Thymus (tissue), 14 donors: ENCODE data around the gene PDS5A. TPM values are rescaled to one million over a fixed set of nuclear protein-coding genes. Genes with fewer than 3 reads are reported as not detected.
"Not testable (repeated sequence)": the region's sequence is repeated elsewhere in the genome, so short reads cannot be mapped to it uniquely, and the experiment has no call there.

Source experiments
- DNase-seq, 9 donors: peaks; one replicate each; pipeline ENCODE4 v3.0.0-alpha.2; 2013; ENCODE audit warnings: low spot score in 9 of 9, low read depth in 6 of 9, missing footprints in 1 of 9
- H3K27ac ChIP-seq, 2 donors: one replicate each; pipeline ENCODE4 v1.5.1; 2013; ENCODE audit warnings: control low read depth in 1 of 2, low read depth in 1 of 2, low read length in 1 of 2, mild to moderate bottlenecking in 1 of 2, moderate library complexity in 1 of 2
- H3K27me3 ChIP-seq, 2 donors: one replicate each; pipeline ENCODE4 v1.5.1; 2013; ENCODE audit warnings: low read length in 1 of 2; ENCODE audit not compliant: control insufficient read depth in 2 of 2, insufficient read depth in 1 of 2
- H3K36me3 ChIP-seq, 2 donors: one replicate each; pipeline ENCODE4 v1.5.1; 2013; ENCODE audit warnings: low read length in 1 of 2, mild to moderate bottlenecking in 1 of 2, moderate library complexity in 1 of 2; ENCODE audit not compliant: control insufficient read depth in 2 of 2, insufficient read depth in 2 of 2
- H3K4me1 ChIP-seq, 2 donors: one replicate each; pipeline ENCODE4 v1.5.1; 2013; ENCODE audit warnings: low read length in 2 of 2; ENCODE audit not compliant: control insufficient read depth in 2 of 2, insufficient read depth in 2 of 2
- H3K4me3 ChIP-seq, 2 donors: one replicate each; pipeline ENCODE4 v1.5.1; 2013; ENCODE audit warnings: low read length in 2 of 2, control low read depth in 1 of 2, mild to moderate bottlenecking in 1 of 2
- H3K9me3 ChIP-seq, 2 donors: one replicate each; pipeline ENCODE4 v1.5.1; 2013; ENCODE audit warnings: low read length in 1 of 2, mild to moderate bottlenecking in 1 of 2; ENCODE audit not compliant: control insufficient read depth in 2 of 2, insufficient read depth in 1 of 2
- WGBS: extraction: QIAGEN DNeasy Blood & Tissue Kit; methylation state at CpG from one replicate; pipeline ENCODE4 v1.1.7; 2013; 5-methylcytosine and 5-hydroxymethylcytosine counted together
- long read RNA-seq, 10 donors: transcript quantifications; one replicate each; lab custom pipeline, GENCODE V29; 2026
- polyA plus RNA-seq: library from polyadenylated mRNA; stranded (reverse); fragments of 200-250 nt; gene quantifications from one replicate; pipeline ENCODE4 v1.2.3, GENCODE V29; 2013
- total RNA-seq: library from RNA; stranded (reverse); fragments of 120-200 nt; gene quantifications from one replicate; pipeline ENCODE4 v1.2.4, GENCODE V29; 2013
- donor health status: healthy.

Gene PDS5A
- total RNA-seq = 60.7 TPM
- polyA plus RNA-seq = 40.0 TPM
- long read RNA-seq, donor 1 = 0 reads
- long read RNA-seq, donor 2 = 0 reads
- long read RNA-seq, donor 3, full-length matches to known transcripts = 5 of 10 reads
- long read RNA-seq, donor 3, partial matches to known transcripts = 5 of 10 reads
- long read RNA-seq, donor 3, other reads (novel, unspliced or antisense) = 0 of 10 reads
- long read RNA-seq, donor 4, partial matches to known transcripts = 0 of 3 reads
- long read RNA-seq, donor 4, other reads (novel, unspliced or antisense) = 0 of 3 reads
- long read RNA-seq, donor 5, partial matches to known transcripts = 28 of 139 reads
- long read RNA-seq, donor 5, other reads (novel, unspliced or antisense) = 107 of 139 reads
- long read RNA-seq, donor 6, full-length matches to known transcripts = 4 of 10 reads
- long read RNA-seq, donor 6, partial matches to known transcripts = 6 of 10 reads
- long read RNA-seq, donor 6, other reads (novel, unspliced or antisense) = 0 of 10 reads
- long read RNA-seq, donor 7, full-length matches to known transcripts = 6 of 6 reads
- long read RNA-seq, donor 7, partial matches to known transcripts = 0 of 6 reads
- long read RNA-seq, donor 7, other reads (novel, unspliced or antisense) = 0 of 6 reads
- long read RNA-seq, donor 8 = 0 reads
- long read RNA-seq, donor 9, full-length matches to known transcripts = 4 of 9 reads
- long read RNA-seq, donor 9, partial matches to known transcripts = 5 of 9 reads
- long read RNA-seq, donor 9, other reads (novel, unspliced or antisense) = 0 of 9 reads
- long read RNA-seq, donor 10, full-length matches to known transcripts = 2 of 10 reads
- long read RNA-seq, donor 10, partial matches to known transcripts = 8 of 10 reads
- long read RNA-seq, donor 10, other reads (novel, unspliced or antisense) = 0 of 10 reads

GRCh38 chr4:39977489-39978377, at the start of gene PDS5A:
Gene PDS5A, minus strand, starts transcription at chr4:39977911. Its CDS starts 1,334 bp downstream, at chr4:39976577.
- Histone ChIP-seq H3K9me3 (peaks cover 0 to 3% of the 10 kb centered on the region in 2 donors), H3K4me1 (peaks cover 4 to 13% of the 10 kb centered on the region in 2 donors), H3K27ac (peak within 1 kb of the TSS; percentile 88 to 98), H3K36me3 (peaks cover 15 to 30% of the 10 kb centered on the region in 2 donors), H3K4me3 (peak within 1 kb of the TSS; percentile 98 to 99), H3K27me3 (no peaks in the 10 kb centered on the region)
- peak; percentile 62 to 95 (median 86) for DNase-seq
- WGBS = under 1% methylated on average over 117 of the region's 117 CpGs

DNA sequence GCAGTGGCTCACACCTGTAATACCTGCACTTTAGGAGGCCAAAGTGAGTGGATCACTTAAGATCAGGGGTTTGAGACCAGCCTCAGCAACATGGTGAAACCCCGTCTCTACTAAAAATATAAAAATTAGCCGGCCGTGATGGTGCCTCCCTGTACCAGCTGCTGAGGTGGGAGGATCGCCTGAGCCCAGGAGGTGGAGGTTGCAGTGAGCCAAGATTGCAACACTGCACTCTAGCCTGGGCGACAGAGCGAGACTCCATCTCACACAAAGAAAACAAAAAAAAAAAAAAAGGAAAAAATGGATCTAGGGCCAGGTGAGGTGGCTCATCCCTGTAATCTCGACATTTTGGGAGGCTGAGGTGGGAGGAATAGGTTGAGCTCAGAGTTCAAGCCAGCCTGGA, 46.3 kb upstream of the PDS5A start:
- H3K27me3 ChIP-seq, DNase-seq, H3K36me3 ChIP-seq, H3K4me3 ChIP-seq, H3K27ac ChIP-seq, H3K9me3 ChIP-seq, H3K4me1 ChIP-seq: not testable (repeated sequence)
- 98% methylated on average over 7 of the region's 7 CpGs for WGBS

DNA sequence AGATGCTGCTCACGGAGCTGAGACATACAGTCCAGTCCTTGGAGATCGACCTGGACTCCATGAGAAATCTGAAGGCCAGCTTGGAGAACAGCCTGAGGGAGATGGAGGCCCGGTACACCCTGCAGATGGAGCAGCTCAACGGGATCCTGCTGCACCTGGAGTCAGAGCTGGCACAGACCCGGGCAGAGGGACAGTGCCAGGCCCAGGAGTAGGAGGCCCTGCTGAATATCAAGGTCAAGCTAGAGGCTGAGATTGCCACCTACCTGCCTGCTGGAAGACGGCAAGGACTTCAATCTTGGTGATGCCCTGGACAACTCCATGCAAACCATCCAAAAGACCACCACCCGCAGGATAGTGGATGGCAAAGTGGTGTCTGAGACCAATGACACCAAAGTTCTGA, 43.4 kb upstream of the PDS5A start:
- H3K4me3 ChIP-seq, H3K27ac ChIP-seq, H3K27me3 ChIP-seq, H3K9me3 ChIP-seq, DNase-seq, H3K4me1 ChIP-seq, H3K36me3 ChIP-seq: not testable (repeated sequence)
- 96% methylated on average over 7 of the region's 7 CpGs for WGBS

GRCh38 chr4:40020221-40020620, 42.5 kb upstream of the PDS5A start:
- Histone ChIP-seq H3K9me3 (no peaks in the 10 kb centered on the region), H3K27ac (no peak overlapping the region), H3K36me3 (no peaks in the 10 kb centered on the region), H3K4me3 (no peak overlapping the region), H3K4me1 (no peaks in the 10 kb centered on the region), H3K27me3 (no peaks in the 10 kb centered on the region)
- no peak for DNase-seq
- WGBS = 97% methylated on average over 15 of the region's 15 CpGs

- no peaks in the 10 kb centered on the region for H3K4me1 ChIP-seq
- no peaks in the 10 kb centered on the region for H3K9me3 ChIP-seq
- no peaks in the 10 kb centered on the region for H3K36me3 ChIP-seq
- DNase-seq = no peak
- 95% methylated on average over 2 of the region's 2 CpGs for WGBS
- H3K27me3 ChIP-seq = no peaks in the 10 kb centered on the region
- H3K4me3 ChIP-seq = no peak overlapping the region
- no peak overlapping the region for H3K27ac ChIP-seq
Measured at GRCh38 chr4:40016007-40016406, 38.3 kb upstream of the PDS5A start.

DNA sequence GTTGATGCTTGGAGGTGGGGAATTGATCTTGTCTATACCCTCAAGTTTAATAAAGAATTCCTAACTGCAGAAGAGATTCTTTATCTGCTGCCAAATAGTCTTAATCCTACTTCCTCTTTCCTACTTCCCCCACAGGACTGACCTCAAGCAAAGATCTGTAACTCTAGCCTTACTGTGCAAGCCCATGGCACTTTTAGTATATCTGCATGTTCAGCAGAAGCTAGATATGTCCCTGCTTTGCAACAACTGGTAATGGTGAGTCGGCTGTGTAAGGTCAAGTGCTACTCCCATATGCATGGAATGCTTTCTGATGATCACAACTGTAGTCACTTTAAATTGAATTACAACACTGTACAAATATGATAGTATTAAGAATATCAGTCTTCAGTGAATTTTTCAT, 26.3 kb upstream of the PDS5A start:
- Histone ChIP-seq H3K9me3 (no peaks in the 10 kb centered on the region), H3K27ac (no peak overlapping the region), H3K4me1 (no peaks in the 10 kb centered on the region), H3K27me3 (no peaks in the 10 kb centered on the region), H3K36me3 (no peaks in the 10 kb centered on the region), H3K4me3 (no peak overlapping the region)
- WGBS = 17% methylated on average over 1 of the region's 1 CpG
- peak in 1 of 9 donors; percentile 4 for DNase-seq

DNA sequence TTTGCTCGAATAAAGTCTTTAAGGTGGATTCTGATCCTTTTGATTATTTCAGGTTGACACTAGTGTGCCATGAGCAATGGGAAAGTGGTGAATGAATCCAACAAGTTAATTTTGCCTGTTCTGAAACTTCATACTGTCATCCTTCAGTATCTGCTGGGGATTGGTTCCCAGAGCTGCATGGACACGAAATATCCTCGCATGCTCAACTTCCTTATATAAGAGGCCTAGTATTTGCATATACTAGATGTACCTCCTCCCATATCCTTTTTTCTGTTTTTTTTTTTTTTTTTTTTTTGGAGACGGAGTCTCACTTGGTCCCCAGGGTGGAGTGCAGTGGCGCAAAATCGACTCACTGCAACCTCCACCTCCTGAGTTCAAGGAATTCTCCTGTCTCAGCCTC, 23.0 kb upstream of the PDS5A start:
- 98% methylated on average over 6 of the region's 6 CpGs for WGBS
- H3K4me3 ChIP-seq = no peak overlapping the region
- DNase-seq = no peak
- H3K36me3 ChIP-seq = no peaks in the 10 kb centered on the region
- no peaks in the 10 kb centered on the region for H3K4me1 ChIP-seq
- no peak overlapping the region for H3K27ac ChIP-seq
- no peaks in the 10 kb centered on the region for H3K9me3 ChIP-seq
- no peaks in the 10 kb centered on the region for H3K27me3 ChIP-seq

DNA sequence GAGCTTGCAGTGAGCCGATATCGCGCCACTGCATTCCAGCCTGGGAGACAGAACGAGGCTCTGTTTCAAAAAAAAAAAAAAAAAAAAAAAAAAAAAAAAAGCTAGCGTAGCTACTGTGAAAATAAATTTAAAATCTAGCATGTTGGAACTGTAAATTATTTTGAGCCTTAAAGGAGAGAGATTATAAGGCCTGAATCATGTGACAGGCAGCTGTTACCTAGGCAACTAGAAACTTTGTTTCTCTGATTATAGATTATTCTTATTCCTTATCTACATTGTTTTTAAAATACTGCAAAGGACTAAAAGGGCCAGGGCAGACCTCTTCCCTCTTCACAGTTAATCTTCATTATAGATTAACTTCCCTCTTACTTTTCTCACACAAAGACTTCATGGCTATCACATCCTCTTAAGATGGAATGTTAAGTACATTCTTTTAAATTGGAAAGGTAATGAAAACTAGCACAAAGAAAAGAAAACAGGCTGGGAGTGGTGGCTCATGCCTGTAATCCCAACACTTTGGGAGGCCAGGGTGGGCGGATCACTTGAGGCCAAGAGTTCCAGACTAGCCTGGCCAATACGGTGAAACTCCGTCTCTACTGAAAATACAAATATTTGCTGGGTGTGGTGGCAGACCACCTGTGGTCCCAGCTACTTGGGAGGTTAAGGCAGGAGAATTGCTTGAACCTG, 21.1 kb upstream of the PDS5A start:
- Histone ChIP-seq H3K4me3 (no peak overlapping the region), H3K27me3 (no peaks in the 10 kb centered on the region), H3K4me1 (no peaks in the 10 kb centered on the region), H3K36me3 (no peaks in the 10 kb centered on the region), H3K9me3 (no peaks in the 10 kb centered on the region), H3K27ac (no peak overlapping the region)
- DNase-seq = no peak
- 96% methylated on average over 8 of the region's 8 CpGs for WGBS
